Measurements from ENCODE around the gene CADM2. TPM values are rescaled to one million over a fixed set of nuclear protein-coding genes. Genes with fewer than 3 reads are reported as not detected.

The CADM2 gene
- total and polyA plus RNA-seq, 2 experiments from 2014 or later = 2.9 to 7.8 TPM

DNA sequence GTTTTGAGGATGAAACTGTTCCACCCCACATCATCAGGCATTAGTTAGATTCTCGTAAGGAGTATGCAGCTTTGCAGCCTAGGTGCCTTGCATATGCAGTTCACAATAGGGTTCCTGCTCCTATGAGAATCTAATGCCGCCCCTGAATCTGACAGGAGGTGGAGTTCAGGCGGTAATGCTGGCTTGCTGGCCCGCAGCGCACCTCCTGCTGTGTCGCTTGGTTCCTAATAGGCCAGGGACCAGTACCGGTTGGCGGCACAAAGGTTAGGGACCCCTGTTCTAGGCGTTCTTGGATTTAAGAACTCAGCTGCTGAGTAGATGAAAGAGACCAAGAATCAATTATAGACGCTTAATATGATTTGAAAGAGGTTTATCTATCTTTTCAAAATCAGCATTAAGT, 595.4 kb downstream of the CADM2 start:
- Histone ChIP-seq H3K9me3 (ENCODE audit: low read depth) (no peaks in the 10 kb centered on the region), H3K4me3 (no peak overlapping the region), H2AFZ (no peak overlapping the region), H3K4me2 (no peak overlapping the region), H3K27me3 (no peaks in the 10 kb centered on the region), H3K9me2 (replicated peaks; ENCODE audit: insufficient read depth) (no peaks in the 10 kb centered on the region), H3K79me2 (no peaks in the 10 kb centered on the region), H3K4me1 (ENCODE audit: insufficient read depth) (no peaks in the 10 kb centered on the region), H4K20me1 (ENCODE audit: insufficient read depth, poor library complexity, severe bottlenecking) (no peaks in the 10 kb centered on the region), H3K27ac (no peak overlapping the region), H3K36me3 (replicated peaks; ENCODE audit: insufficient read depth, low read depth) (no peaks in the 10 kb centered on the region)
- no peak for DNase-seq (ENCODE audit: low spot score)
- no peak for TF ChIP-seq EZH2phosphoT487 (IDR thresholded peaks at IDR 0.05; ENCODE audit: low read depth, severe bottlenecking, unreplicated experiment)
- no peak for TF ChIP-seq CTCF (IDR thresholded peaks at IDR 0.05; ENCODE audit: poor library complexity)
- no peak for TF ChIP-seq EZH2 (IDR thresholded peaks at IDR 0.05; ENCODE audit: borderline replicate concordance)
- 59% methylated on average over 9 of the region's 10 CpGs for WGBS (ENCODE audit: low lambda C conversion rate, missing lambda C conversion rate)

DNA sequence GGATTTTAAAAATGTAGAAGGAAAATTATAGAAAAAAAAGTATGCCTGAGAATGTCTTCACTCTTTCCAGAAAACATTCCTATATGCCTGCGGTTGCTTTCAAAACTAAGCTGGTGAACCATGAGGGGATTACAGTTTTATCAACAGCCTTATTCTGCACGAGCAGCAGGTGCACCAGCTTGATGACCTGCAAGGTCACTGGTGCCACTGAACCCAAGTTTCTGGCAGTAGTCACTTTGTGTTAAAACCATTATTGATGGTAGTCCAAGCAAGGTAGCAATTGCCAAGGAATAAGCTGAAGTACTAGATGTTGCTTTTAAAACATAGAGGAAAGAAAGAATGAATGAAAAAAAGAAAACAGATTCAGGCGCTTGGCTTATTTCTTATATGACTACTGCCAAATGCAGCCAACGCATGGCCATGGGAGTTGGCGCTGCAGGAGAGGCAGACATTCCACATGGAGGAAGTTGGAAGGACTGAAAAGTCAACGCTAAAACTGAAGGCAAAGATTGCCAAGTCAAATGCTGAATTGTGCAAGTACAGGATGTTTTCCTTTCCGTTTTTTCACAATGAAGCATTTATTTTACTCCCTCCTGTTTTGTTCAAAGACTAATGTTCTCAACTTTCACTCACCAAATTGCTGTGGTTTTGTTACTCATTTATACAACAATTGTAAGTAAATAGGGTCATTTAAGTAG, 601.4 kb downstream of the CADM2 start:
- TF ChIP-seq CTCF (IDR thresholded peaks at IDR 0.05; ENCODE audit: poor library complexity) = no peak
- TF ChIP-seq EZH2 (IDR thresholded peaks at IDR 0.05; ENCODE audit: borderline replicate concordance) = no peak
- DNase-seq (ENCODE audit: low spot score) = no peak
- Histone ChIP-seq H3K9me2 (replicated peaks; ENCODE audit: insufficient read depth) (no peaks in the 10 kb centered on the region), H3K79me2 (no peaks in the 10 kb centered on the region), H3K36me3 (replicated peaks; ENCODE audit: insufficient read depth, low read depth) (no peaks in the 10 kb centered on the region), H3K27ac (no peak overlapping the region), H3K4me3 (no peak overlapping the region), H3K9me3 (ENCODE audit: low read depth) (no peaks in the 10 kb centered on the region), H4K20me1 (ENCODE audit: insufficient read depth, poor library complexity, severe bottlenecking) (no peaks in the 10 kb centered on the region), H3K4me1 (ENCODE audit: insufficient read depth) (no peaks in the 10 kb centered on the region), H3K4me2 (no peak overlapping the region), H3K27me3 (no peaks in the 10 kb centered on the region), H2AFZ (no peak overlapping the region)
- WGBS (ENCODE audit: low lambda C conversion rate, missing lambda C conversion rate) = 77% methylated on average over 7 of the region's 7 CpGs

- Histone ChIP-seq H2AFZ (no peak overlapping the region), H3K4me3 (no peak overlapping the region), H3K79me2 (no peaks in the 10 kb centered on the region), H3K27ac (no peak overlapping the region), H3K9me2 (replicated peaks; ENCODE audit: insufficient read depth) (no peaks in the 10 kb centered on the region), H3K36me3 (replicated peaks; ENCODE audit: insufficient read depth, low read depth) (no peaks in the 10 kb centered on the region), H4K20me1 (ENCODE audit: insufficient read depth, poor library complexity, severe bottlenecking) (no peaks in the 10 kb centered on the region), H3K9me3 (ENCODE audit: low read depth) (no peaks in the 10 kb centered on the region), H3K4me2 (no peak overlapping the region), H3K4me1 (ENCODE audit: insufficient read depth) (no peaks in the 10 kb centered on the region), H3K27me3 (no peaks in the 10 kb centered on the region)
- WGBS (ENCODE audit: low lambda C conversion rate, missing lambda C conversion rate) = 3% methylated on average over 5 of the region's 5 CpGs
- TF ChIP-seq EZH2 (IDR thresholded peaks at IDR 0.05; ENCODE audit: borderline replicate concordance) (no peak), CTCF (IDR thresholded peaks at IDR 0.05; ENCODE audit: poor library complexity) (peak; percentile 58), EZH2phosphoT487 (IDR thresholded peaks at IDR 0.05; ENCODE audit: low read depth, severe bottlenecking, unreplicated experiment) (no peak)
- DNase-seq (ENCODE audit: low spot score) = peak; percentile 63
Measured at GRCh38 chr3:85567071-85567676, 608.4 kb downstream of the CADM2 start.

Data from hepatocyte (in vitro differentiated cells).